SK-N-SH treated with all-trans-retinoic acid at 6 μM for 48 hours (cell line): ENCODE results near the gene ATOX1.

Experiments
- ATAC-seq: fragments of 200-7000 bp; cut with Tn5 transposase; 3 replicates; pipeline ENCODE4 v1.9.1; 2020; ENCODE audit warnings: mild to moderate bottlenecking, moderate library complexity
- ARNTL ChIP-seq: fragments of 450-650 bp; formaldehyde crosslinking; IDR thresholded peaks from 2 replicates; pipeline ENCODE4 v1.5.0; 2020; ENCODE audit warnings: low read depth, mild to moderate bottlenecking, moderate library complexity, borderline replicate concordance
- BACH2 ChIP-seq: fragments of 250-450 bp; sonication (Bioruptor Pico); IDR thresholded peaks from 2 replicates; pipeline ENCODE4 v1.9.0; 2021; ENCODE audit warnings: mild to moderate bottlenecking, borderline replicate concordance
- CREB5 ChIP-seq: fragments of 250-450 bp; sonication (Bioruptor Pico); IDR thresholded peaks from 2 replicates; pipeline ENCODE4 v1.5.1; 2020; ENCODE audit warnings: low read depth, mild to moderate bottlenecking, moderate library complexity
- CSDC2 ChIP-seq: fragments of 250-450 bp; sonication (Bioruptor Pico); IDR thresholded peaks from 2 replicates; pipeline ENCODE4 v1.5.0; 2020; ENCODE audit warnings: mild to moderate bottlenecking, moderate library complexity
- CSRNP3 ChIP-seq: fragments of 250-450 bp; sonication (Bioruptor Pico); IDR thresholded peaks from 2 replicates; pipeline ENCODE4 v1.5.1; 2021; ENCODE audit warnings: mild to moderate bottlenecking, moderate library complexity
- GLIS3 ChIP-seq: fragments of 250-450 bp; sonication (Bioruptor Pico); IDR thresholded peaks from 2 replicates; pipeline ENCODE4 v1.5.0; 2020; ENCODE audit warnings: mild to moderate bottlenecking, moderate library complexity
- ISL1 ChIP-seq: fragments of 250-450 bp; sonication (Bioruptor Pico); IDR thresholded peaks from 2 replicates; pipeline ENCODE4 v2.1.2; 2022; ENCODE audit warnings: mild to moderate bottlenecking, moderate library complexity
- OSR1 ChIP-seq: fragments of 250-450 bp; sonication (Bioruptor Pico); IDR thresholded peaks from 2 replicates; pipeline ENCODE4 v1.8.0; 2022; ENCODE audit warnings: moderate library complexity, mild to moderate bottlenecking, inconsistent platforms
- PATZ1 ChIP-seq: fragments of 250-450 bp; sonication (Bioruptor Pico); IDR thresholded peaks from 2 replicates; pipeline ENCODE4 v1.8.0; 2020; ENCODE audit warnings: mild to moderate bottlenecking, moderate library complexity, borderline replicate concordance
- PPARA ChIP-seq: fragments of 250-450 bp; sonication (Bioruptor Pico); IDR thresholded peaks from 2 replicates; pipeline ENCODE4 v1.5.0; 2020; ENCODE audit warnings: mild to moderate bottlenecking, borderline replicate concordance
- RARB ChIP-seq: fragments of 250-450 bp; sonication (Bioruptor Pico); IDR thresholded peaks from 2 replicates; pipeline ENCODE4 v1.8.0; 2021; ENCODE audit warnings: mild to moderate bottlenecking, moderate library complexity
- SNAI2 ChIP-seq: fragments of 250-450 bp; sonication (Bioruptor Pico); IDR thresholded peaks from 2 replicates; pipeline ENCODE4 v1.5.0; 2020; ENCODE audit warnings: mild to moderate bottlenecking, moderate library complexity
- TCF4 ChIP-seq: fragments of 250-450 bp; sonication (Bioruptor Pico); IDR thresholded peaks from 2 replicates; pipeline ENCODE4 v1.8.0; 2021; ENCODE audit warnings: mild to moderate bottlenecking, moderate library complexity, borderline replicate concordance
- TOX ChIP-seq: fragments of 250-450 bp; sonication (Bioruptor Pico); IDR thresholded peaks from 2 replicates; pipeline ENCODE4 v1.8.0; 2021; ENCODE audit warnings: mild to moderate bottlenecking, moderate library complexity, borderline replicate concordance
- ZC3H10 ChIP-seq: fragments of 250-450 bp; sonication (Bioruptor Pico); IDR thresholded peaks from 2 replicates; pipeline ENCODE4 v1.5.1; 2021; ENCODE audit warnings: mild to moderate bottlenecking, moderate library complexity
- ZFP3 ChIP-seq: fragments of 250-450 bp; sonication (Bioruptor Pico); IDR thresholded peaks from 2 replicates; pipeline ENCODE4 v1.5.0; 2020; ENCODE audit warnings: mild to moderate bottlenecking, moderate library complexity
- ZFP30 ChIP-seq: fragments of 450-650 bp; formaldehyde crosslinking; IDR thresholded peaks from 2 replicates; pipeline ENCODE4 v1.5.0; 2022; ENCODE audit warnings: mild to moderate bottlenecking, moderate library complexity
- ZNF565 ChIP-seq: fragments of 450-650 bp; formaldehyde crosslinking; conservative IDR thresholded peaks from 2 replicates; pipeline ENCODE4 v1.5.0; 2020; ENCODE audit warnings: low read depth, mild to moderate bottlenecking, moderate library complexity
- ZNF70 ChIP-seq: fragments of 450-650 bp; formaldehyde crosslinking; IDR thresholded peaks from 2 replicates; pipeline ENCODE4 v1.5.0; 2020; ENCODE audit warnings: mild to moderate bottlenecking, moderate library complexity
- TF ChIP-seq, protein P1 (sequence below): fragments of 250-450 bp; sonication (Bioruptor Pico); IDR thresholded peaks from 2 replicates; pipeline ENCODE4 v1.5.0; 2020; ENCODE audit warnings: mild to moderate bottlenecking, moderate library complexity
- TF ChIP-seq, protein P2 (sequence below): fragments of 250-450 bp; sonication (Bioruptor Pico); IDR thresholded peaks from 2 replicates; pipeline ENCODE4 v1.8.0; 2021; ENCODE audit warnings: low read depth, mild to moderate bottlenecking, moderate library complexity, borderline replicate concordance

ATOX1 gene

DNA sequence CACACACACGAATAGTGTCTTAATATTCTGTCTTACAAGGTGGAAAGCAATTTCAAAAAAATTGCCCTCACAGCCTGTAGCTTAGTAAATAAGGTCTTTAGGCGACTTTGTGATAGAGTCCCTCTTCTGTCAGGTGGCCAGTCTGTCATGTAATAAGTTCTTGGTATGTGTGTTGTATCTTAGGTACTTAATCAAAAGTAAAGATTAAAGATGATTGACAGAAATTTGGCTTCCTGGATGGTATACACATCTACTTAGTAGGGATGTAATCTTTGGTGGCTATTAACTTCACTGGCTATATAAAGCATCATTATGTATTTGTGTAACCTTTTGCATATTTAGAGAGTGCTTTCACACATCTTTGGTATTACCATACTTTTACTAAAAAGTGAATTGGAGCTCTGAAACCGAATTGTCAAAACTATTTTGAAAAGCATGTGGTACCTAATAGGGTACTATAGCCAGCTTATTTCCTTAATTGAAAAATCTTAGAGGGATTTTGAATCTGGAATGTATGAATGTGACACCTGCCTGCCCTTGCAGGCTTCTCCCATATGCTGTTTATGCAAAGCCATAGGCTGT, 16.7 kb upstream of the ATOX1 start:
- no peak for ATAC-seq
- TF ChIP-seq ISL1 (CRISPR knock-in tag) (no peak), TCF4 (CRISPR knock-in tag) (no peak), PATZ1 (CRISPR knock-in tag) (no peak), OSR1 (no peak), SNAI2 (CRISPR knock-in tag) (no peak), GLIS3 (CRISPR knock-in tag) (no peak), RARB (CRISPR knock-in tag) (no peak), PPARA (CRISPR knock-in tag) (no peak), BACH2 (CRISPR knock-in tag) (no peak), CSDC2 (CRISPR knock-in tag) (no peak), ZFP3 (CRISPR knock-in tag) (no peak), ARNTL (CRISPR knock-in tag) (no peak), CSRNP3 (CRISPR knock-in tag) (no peak), TOX (CRISPR knock-in tag) (no peak), ZNF565 (CRISPR knock-in tag) (no peak), ZNF70 (CRISPR knock-in tag) (no peak)
- TF ChIP-seq, protein P1, sequence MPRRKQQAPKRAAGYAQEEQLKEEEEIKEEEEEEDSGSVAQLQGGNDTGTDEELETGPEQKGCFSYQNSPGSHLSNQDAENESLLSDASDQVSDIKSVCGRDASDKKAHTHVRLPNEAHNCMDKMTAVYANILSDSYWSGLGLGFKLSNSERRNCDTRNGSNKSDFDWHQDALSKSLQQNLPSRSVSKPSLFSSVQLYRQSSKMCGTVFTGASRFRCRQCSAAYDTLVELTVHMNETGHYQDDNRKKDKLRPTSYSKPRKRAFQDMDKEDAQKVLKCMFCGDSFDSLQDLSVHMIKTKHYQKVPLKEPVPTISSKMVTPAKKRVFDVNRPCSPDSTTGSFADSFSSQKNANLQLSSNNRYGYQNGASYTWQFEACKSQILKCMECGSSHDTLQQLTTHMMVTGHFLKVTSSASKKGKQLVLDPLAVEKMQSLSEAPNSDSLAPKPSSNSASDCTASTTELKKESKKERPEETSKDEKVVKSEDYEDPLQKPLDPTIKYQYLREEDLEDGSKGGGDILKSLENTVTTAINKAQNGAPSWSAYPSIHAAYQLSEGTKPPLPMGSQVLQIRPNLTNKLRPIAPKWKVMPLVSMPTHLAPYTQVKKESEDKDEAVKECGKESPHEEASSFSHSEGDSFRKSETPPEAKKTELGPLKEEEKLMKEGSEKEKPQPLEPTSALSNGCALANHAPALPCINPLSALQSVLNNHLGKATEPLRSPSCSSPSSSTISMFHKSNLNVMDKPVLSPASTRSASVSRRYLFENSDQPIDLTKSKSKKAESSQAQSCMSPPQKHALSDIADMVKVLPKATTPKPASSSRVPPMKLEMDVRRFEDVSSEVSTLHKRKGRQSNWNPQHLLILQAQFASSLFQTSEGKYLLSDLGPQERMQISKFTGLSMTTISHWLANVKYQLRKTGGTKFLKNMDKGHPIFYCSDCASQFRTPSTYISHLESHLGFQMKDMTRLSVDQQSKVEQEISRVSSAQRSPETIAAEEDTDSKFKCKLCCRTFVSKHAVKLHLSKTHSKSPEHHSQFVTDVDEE (CRISPR knock-in tag) = no peak

GRCh38 chr5:151773951-151774350, 15.5 kb upstream of the ATOX1 start:
- TF ChIP-seq CREB5 (CRISPR knock-in tag) = no peak
- no peak for TF ChIP-seq ZC3H10 (CRISPR knock-in tag)
- TF ChIP-seq PATZ1 (CRISPR knock-in tag) = no peak
- no peak for TF ChIP-seq CSRNP3 (CRISPR knock-in tag)
- TF ChIP-seq CSDC2 (CRISPR knock-in tag) = no peak
- TF ChIP-seq ZFP3 (CRISPR knock-in tag) = no peak
- TF ChIP-seq TCF4 (CRISPR knock-in tag) = no peak
- no peak for TF ChIP-seq RARB (CRISPR knock-in tag)
- TF ChIP-seq SNAI2 (CRISPR knock-in tag) = no peak
- TF ChIP-seq ARNTL (CRISPR knock-in tag) = no peak
- TF ChIP-seq ZNF70 (CRISPR knock-in tag) = no peak
- TF ChIP-seq ZFP30 = no peak
- TF ChIP-seq, protein P2, sequence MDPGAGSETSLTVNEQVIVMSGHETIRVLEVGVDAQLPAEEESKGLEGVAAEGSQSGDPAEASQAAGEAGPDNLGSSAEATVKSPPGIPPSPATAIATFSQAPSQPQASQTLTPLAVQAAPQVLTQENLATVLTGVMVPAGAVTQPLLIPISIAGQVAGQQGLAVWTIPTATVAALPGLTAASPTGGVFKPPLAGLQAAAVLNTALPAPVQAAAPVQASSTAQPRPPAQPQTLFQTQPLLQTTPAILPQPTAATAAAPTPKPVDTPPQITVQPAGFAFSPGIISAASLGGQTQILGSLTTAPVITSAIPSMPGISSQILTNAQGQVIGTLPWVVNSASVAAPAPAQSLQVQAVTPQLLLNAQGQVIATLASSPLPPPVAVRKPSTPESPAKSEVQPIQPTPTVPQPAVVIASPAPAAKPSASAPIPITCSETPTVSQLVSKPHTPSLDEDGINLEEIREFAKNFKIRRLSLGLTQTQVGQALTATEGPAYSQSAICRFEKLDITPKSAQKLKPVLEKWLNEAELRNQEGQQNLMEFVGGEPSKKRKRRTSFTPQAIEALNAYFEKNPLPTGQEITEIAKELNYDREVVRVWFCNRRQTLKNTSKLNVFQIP (CRISPR knock-in tag) = no peak
- TF ChIP-seq PPARA (CRISPR knock-in tag) = no peak
- no peak for TF ChIP-seq OSR1
- ATAC-seq = no peak
